DND-41 (cell line): ENCODE measurements around the gene MTG2.

Experiments
- ATAC-seq: fragments of 200-7000 bp; cut with Tn5 transposase; 3 replicates; pipeline ENCODE4 v1.9.1; 2021; ENCODE audit warnings: low read depth; ENCODE audit not compliant: insufficient read depth
- DNase-seq: peaks from one replicate; pipeline ENCODE4 v3.0.0-alpha.2; 2020
- H2AFZ ChIP-seq: 2 replicates; pipeline ENCODE4 v1.6.0; 2012; ENCODE audit warnings: low read depth, low read length
- H3K27ac ChIP-seq: 2 replicates; pipeline ENCODE4 v1.5.1; 2012; ENCODE audit warnings: low read length, inconsistent platforms
- H3K27me3 ChIP-seq: fragments of 200-600 bp; sonication (generic); 2 replicates; pipeline ENCODE4 v1.6.0; 2012; ENCODE audit warnings: low read length, mild to moderate bottlenecking, inconsistent platforms; ENCODE audit not compliant: insufficient read depth, poor library complexity
- H3K36me3 ChIP-seq: 2 replicates; pipeline ENCODE4 v1.5.1; 2012; ENCODE audit warnings: low read length, inconsistent platforms; ENCODE audit not compliant: insufficient read depth
- H3K4me1 ChIP-seq: 2 replicates; pipeline ENCODE4 v1.5.1; 2012; ENCODE audit warnings: mild to moderate bottlenecking, low read length; ENCODE audit not compliant: insufficient read depth
- H3K4me2 ChIP-seq: 2 replicates; pipeline ENCODE4 v1.6.0; 2012; ENCODE audit warnings: mild to moderate bottlenecking, moderate library complexity, low read length, inconsistent platforms; ENCODE audit not compliant: insufficient read depth
- H3K4me3 ChIP-seq, 2 experiments: fragments of 200-600 bp in 1 of 2; shearing (Covaris generic) in 1 of 2; 2 replicates each; pipeline ENCODE4 v1.5.1; 2012 to 2016; ENCODE audit warnings: inconsistent platforms in 2 of 2, low read length in 2 of 2, mild to moderate bottlenecking in 2 of 2, low read depth in 1 of 2, moderate library complexity in 1 of 2
- H3K79me2 ChIP-seq: 2 replicates; pipeline ENCODE4 v1.6.0; 2012; ENCODE audit warnings: low read length, inconsistent platforms; ENCODE audit not compliant: insufficient read depth
- H3K9ac ChIP-seq: 2 replicates; pipeline ENCODE4 v1.6.0; 2012; ENCODE audit warnings: low read depth, mild to moderate bottlenecking, inconsistent platforms, low read length, moderate library complexity
- H3K9me3 ChIP-seq: 2 replicates; pipeline ENCODE4 v1.5.1; 2012; ENCODE audit warnings: low read length, moderate library complexity, mild to moderate bottlenecking, inconsistent platforms; ENCODE audit not compliant: insufficient read depth, severe bottlenecking
- H4K20me1 ChIP-seq: 2 replicates; pipeline ENCODE4 v1.6.0; 2012; ENCODE audit warnings: low read length; ENCODE audit not compliant: insufficient read depth
- CTCF ChIP-seq: IDR thresholded peaks from 2 replicates; pipeline ENCODE4 v1.5.1; 2012; ENCODE audit warnings: borderline replicate concordance, low read length, moderate library complexity, mild to moderate bottlenecking; ENCODE audit not compliant: poor library complexity, severe bottlenecking; ENCODE audit errors: extremely low read depth
- EZH2 ChIP-seq: IDR thresholded peaks from 3 replicates; pipeline ENCODE4 v1.6.1; 2012; ENCODE audit warnings: borderline replicate concordance, low read depth, mild to moderate bottlenecking, moderate library complexity, low read length, inconsistent platforms; ENCODE audit not compliant: severe bottlenecking

Gene MTG2

GRCh38 chr20:62225820-62226635 lies 43.2 kb downstream of the MTG2 start:
- Histone ChIP-seq H3K9me3 (no peaks in the 10 kb centered on the region), H3K79me2 (no peaks in the 10 kb centered on the region), H3K4me3 (no peak overlapping the region), H3K27ac (no peak overlapping the region), H2AFZ (no peak overlapping the region), H3K36me3 (no peaks in the 10 kb centered on the region), H4K20me1 (peaks cover 47% of the 10 kb centered on the region), H3K9ac (no peak overlapping the region), H3K4me1 (no peaks in the 10 kb centered on the region), H3K4me2 (no peak overlapping the region), H3K27me3 (peaks cover 9% of the 10 kb centered on the region)
- TF ChIP-seq CTCF, result no peak
- TF ChIP-seq EZH2, result no peak
- ATAC-seq (no peak), DNase-seq (no peak)

GRCh38 chr20:62226707-62227590 lies 44.1 kb downstream of the MTG2 start:
- H2AFZ ChIP-seq, result no peak overlapping the region
- no peaks in the 10 kb centered on the region for H3K79me2 ChIP-seq
- peaks cover 46% of the 10 kb centered on the region for H4K20me1 ChIP-seq
- H3K4me2 ChIP-seq, result no peak overlapping the region
- no peaks in the 10 kb centered on the region for H3K36me3 ChIP-seq
- peaks cover 3% of the 10 kb centered on the region for H3K27me3 ChIP-seq
- TF ChIP-seq CTCF (no peak), EZH2 (no peak)
- H3K27ac ChIP-seq, result no peak overlapping the region
- H3K4me3 ChIP-seq, result no peak overlapping the region
- H3K9me3 ChIP-seq, result no peaks in the 10 kb centered on the region
- no peak overlapping the region for H3K9ac ChIP-seq
- DNase-seq (no peak), ATAC-seq (no peak)
- no peaks in the 10 kb centered on the region for H3K4me1 ChIP-seq

DNA sequence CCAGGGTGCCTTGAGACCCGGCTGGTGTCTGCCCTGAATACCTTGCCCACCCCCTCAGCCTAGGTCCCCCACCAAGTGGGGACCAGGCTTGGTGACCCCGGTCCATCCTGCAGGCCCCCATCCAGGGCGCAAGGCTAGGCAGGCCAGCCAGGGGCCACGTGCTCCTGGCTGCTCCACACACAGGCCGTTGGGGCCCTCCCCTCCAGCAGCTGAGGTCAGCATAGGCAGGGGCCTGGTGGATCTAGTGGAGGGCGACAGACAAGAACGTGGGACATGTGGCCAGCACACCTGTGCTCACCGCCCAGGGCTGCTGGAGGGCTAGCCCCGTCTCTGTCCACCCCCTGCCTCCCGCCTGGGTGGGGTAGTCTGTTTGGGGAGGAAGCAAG lies 44.8 kb downstream of the MTG2 start:
- peaks cover 3% of the 10 kb centered on the region for H3K27me3 ChIP-seq

More for the DNA sequence above, 44.8 kb downstream of the MTG2 start:
- no peaks in the 10 kb centered on the region for H3K79me2 ChIP-seq
- H3K9me3 ChIP-seq, result no peaks in the 10 kb centered on the region
- H3K27ac ChIP-seq, result no peak overlapping the region
- H3K36me3 ChIP-seq, result no peaks in the 10 kb centered on the region
- H3K4me2 ChIP-seq, result no peak overlapping the region
- no peaks in the 10 kb centered on the region for H3K4me1 ChIP-seq
- peaks cover 41% of the 10 kb centered on the region for H4K20me1 ChIP-seq
- ATAC-seq (no peak), DNase-seq (no peak)
- no peak for TF ChIP-seq CTCF
- no peak for TF ChIP-seq EZH2
- no peak overlapping the region for H2AFZ ChIP-seq
- no peak overlapping the region for H3K4me3 ChIP-seq
- H3K9ac ChIP-seq, result no peak overlapping the region
